NCI-H2227 (cell line): Measurements from ENCODE around the gene DUSP6.

Experiments
- DNase-seq: peaks from one replicate; lab custom pipeline; 2025; ENCODE audit not compliant: unreplicated experiment; lab: John Stamatoyannopoulos, UW

Gene DUSP6

GRCh38 chr12:89305373-89305772 lies 46.9 kb downstream of the DUSP6 start:
- no peak for DNase-seq

- DNase-seq, result no peak
Observed at GRCh38 chr12:89299931-89300330, 52.4 kb downstream of the DUSP6 start.

- no peak for DNase-seq
Observed at GRCh38 chr12:89299417-89299816, 52.9 kb downstream of the DUSP6 start.
